Peyer's patch (tissue), 4 donors: ENCODE results near the gene MGLL. TPM values are rescaled to one million over a fixed set of nuclear protein-coding genes. Genes with fewer than 3 reads are reported as not detected.
A peak's percentile ranks its signal among the peaks of the same experiment; 100 is the strongest.

Experiments used
- DNase-seq, 3 donors: peaks; one replicate each; pipeline ENCODE4 v3.0.0-alpha.2; 2017 to 2019
- H3K27ac ChIP-seq, 4 donors: fragments of 200-600 bp; sonication (generic); one replicate each; pipeline ENCODE4 v1.5.1; 2016 to 2019
- H3K27me3 ChIP-seq, 2 donors: fragments of 200-600 bp; sonication (generic); one replicate each; pipeline ENCODE4 v1.5.1; 2019
- H3K36me3 ChIP-seq, 3 donors: fragments of 200-600 bp; sonication (generic); one replicate each; pipeline ENCODE4 v1.5.1; 2016 to 2019
- H3K4me1 ChIP-seq, 4 donors: fragments of 200-600 bp; sonication (generic); one replicate each; pipeline ENCODE4 v1.5.1; 2016 to 2019
- H3K4me3 ChIP-seq, 4 donors: fragments of 200-600 bp; sonication (generic); 1 replicate in 3 of 4; 2 replicates in 1 of 4; pipeline ENCODE4 v1.5.1; 2016 to 2019; ENCODE audit warnings: mild to moderate bottlenecking in 1 of 4
- H3K9me3 ChIP-seq, 4 donors: fragments of 200-600 bp; sonication (generic); one replicate each; pipeline ENCODE4 v1.5.1; 2016 to 2019; ENCODE audit warnings: mild to moderate bottlenecking in 1 of 4
- POLR2A ChIP-seq, 2 donors: fragments of 450-650 bp; IDR thresholded peaks; one replicate each; pipeline ENCODE4 v1.5.1; 2017; ENCODE audit warnings: antibody characterized with exemption in 2 of 2, mild to moderate bottlenecking in 2 of 2, moderate library complexity in 2 of 2
- total RNA-seq, 4 donors: library from RNA; depleted of rRNA; stranded (reverse); fragments of >200 nt; gene quantifications; one replicate each; pipeline ENCODE4 v1.1.0, GENCODE V29; 2016
- TF ChIP-seq, protein P1 (sequence below), 6 experiments: fragments of 450-650 bp in 4 of 6; fragments of 200-600 bp in 2 of 6; sonication (generic) in 1 of 6; IDR thresholded peaks; one replicate each; pipeline ENCODE4 v1.5.1; 2017 to 2019; ENCODE audit warnings: antibody characterized with exemption in 6 of 6, mild to moderate bottlenecking in 3 of 6, moderate library complexity in 1 of 6

Gene MGLL
- total RNA-seq, 4 donors from 2014 or later = 56.1 to 180 (median 143) TPM

GRCh38 chr3:127715532-127715931, 106.8 kb downstream of the MGLL start:
- no peaks in the 10 kb centered on the region for H3K9me3 ChIP-seq
- TF ChIP-seq POLR2A (IDR thresholded peaks at IDR 0.05) = no peak
- TF ChIP-seq, protein P1, sequence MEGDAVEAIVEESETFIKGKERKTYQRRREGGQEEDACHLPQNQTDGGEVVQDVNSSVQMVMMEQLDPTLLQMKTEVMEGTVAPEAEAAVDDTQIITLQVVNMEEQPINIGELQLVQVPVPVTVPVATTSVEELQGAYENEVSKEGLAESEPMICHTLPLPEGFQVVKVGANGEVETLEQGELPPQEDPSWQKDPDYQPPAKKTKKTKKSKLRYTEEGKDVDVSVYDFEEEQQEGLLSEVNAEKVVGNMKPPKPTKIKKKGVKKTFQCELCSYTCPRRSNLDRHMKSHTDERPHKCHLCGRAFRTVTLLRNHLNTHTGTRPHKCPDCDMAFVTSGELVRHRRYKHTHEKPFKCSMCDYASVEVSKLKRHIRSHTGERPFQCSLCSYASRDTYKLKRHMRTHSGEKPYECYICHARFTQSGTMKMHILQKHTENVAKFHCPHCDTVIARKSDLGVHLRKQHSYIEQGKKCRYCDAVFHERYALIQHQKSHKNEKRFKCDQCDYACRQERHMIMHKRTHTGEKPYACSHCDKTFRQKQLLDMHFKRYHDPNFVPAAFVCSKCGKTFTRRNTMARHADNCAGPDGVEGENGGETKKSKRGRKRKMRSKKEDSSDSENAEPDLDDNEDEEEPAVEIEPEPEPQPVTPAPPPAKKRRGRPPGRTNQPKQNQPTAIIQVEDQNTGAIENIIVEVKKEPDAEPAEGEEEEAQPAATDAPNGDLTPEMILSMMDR (IDR thresholded peaks at IDR 0.05) = no peak
- peaks cover 0 to 36% (median 0%) of the 10 kb centered on the region in 3 donors for H3K36me3 ChIP-seq
- no peak overlapping the region for H3K27ac ChIP-seq
- no peak for DNase-seq
- peaks cover 0 to 5% (median 0%) of the 10 kb centered on the region in 4 donors for H3K4me1 ChIP-seq
- no peaks in the 10 kb centered on the region for H3K27me3 ChIP-seq
- H3K4me3 ChIP-seq = no peak overlapping the region

DNA sequence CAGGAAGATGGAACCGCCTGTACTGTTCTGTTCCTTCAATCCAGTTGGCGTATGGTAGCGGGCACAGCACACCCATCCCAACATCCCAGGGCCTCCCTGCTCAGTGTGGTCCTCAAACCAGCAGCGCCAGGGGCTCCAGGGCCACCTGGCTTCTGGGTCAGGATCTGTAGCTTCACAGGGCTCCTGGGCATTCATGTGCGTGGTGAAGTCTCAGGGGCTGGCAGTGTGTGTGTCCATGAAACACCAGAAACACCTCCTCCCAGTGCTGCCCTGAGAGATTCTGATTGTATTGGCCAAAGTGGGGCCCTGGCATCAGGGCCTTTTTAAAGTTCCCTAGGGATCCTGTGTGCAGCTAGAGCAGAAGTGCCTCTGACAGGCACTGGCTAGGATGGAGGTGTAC, 107.4 kb downstream of the MGLL start:
- no peaks in the 10 kb centered on the region for H3K9me3 ChIP-seq
- peaks cover 0 to 5% (median 0%) of the 10 kb centered on the region in 4 donors for H3K4me1 ChIP-seq
- DNase-seq = peak in 1 of 3 donors; percentile 20
- peaks cover 0 to 30% (median 0%) of the 10 kb centered on the region in 3 donors for H3K36me3 ChIP-seq
- H3K27ac ChIP-seq = peak overlapping the region in 2 of 4 donors; percentile 21 to 39
- H3K4me3 ChIP-seq = no peak overlapping the region
- no peaks in the 10 kb centered on the region for H3K27me3 ChIP-seq
- TF ChIP-seq, protein P1 (IDR thresholded peaks at IDR 0.05) = no peak
- TF ChIP-seq POLR2A (IDR thresholded peaks at IDR 0.05) = no peak

DNA sequence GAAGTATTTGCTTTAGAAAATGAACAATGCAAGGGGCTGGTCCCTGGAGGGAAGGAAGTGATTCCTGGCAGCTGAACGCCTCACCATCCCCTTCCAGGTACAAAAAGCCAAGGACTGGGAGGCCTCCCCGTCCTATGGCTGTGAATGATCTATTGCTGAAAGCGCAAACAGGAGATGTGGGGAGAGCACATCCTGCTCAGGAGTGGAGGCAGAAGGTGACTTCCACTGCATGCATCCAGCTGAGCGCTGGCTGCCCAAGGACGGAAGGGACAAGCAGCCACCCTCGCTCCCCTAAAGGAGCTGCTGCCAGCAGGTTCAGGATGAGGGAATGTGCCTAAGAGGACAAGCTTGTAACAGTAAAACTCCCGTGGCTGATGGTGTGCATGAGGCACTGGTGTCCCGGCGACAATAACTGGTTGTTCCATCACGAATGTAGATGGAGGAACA, 108.2 kb downstream of the MGLL start:
- no peak for TF ChIP-seq POLR2A (IDR thresholded peaks at IDR 0.05)
- TF ChIP-seq, protein P1 (IDR thresholded peaks at IDR 0.05) = no peak
- peaks cover 0 to 5% (median 0%) of the 10 kb centered on the region in 4 donors for H3K4me1 ChIP-seq

DNA sequence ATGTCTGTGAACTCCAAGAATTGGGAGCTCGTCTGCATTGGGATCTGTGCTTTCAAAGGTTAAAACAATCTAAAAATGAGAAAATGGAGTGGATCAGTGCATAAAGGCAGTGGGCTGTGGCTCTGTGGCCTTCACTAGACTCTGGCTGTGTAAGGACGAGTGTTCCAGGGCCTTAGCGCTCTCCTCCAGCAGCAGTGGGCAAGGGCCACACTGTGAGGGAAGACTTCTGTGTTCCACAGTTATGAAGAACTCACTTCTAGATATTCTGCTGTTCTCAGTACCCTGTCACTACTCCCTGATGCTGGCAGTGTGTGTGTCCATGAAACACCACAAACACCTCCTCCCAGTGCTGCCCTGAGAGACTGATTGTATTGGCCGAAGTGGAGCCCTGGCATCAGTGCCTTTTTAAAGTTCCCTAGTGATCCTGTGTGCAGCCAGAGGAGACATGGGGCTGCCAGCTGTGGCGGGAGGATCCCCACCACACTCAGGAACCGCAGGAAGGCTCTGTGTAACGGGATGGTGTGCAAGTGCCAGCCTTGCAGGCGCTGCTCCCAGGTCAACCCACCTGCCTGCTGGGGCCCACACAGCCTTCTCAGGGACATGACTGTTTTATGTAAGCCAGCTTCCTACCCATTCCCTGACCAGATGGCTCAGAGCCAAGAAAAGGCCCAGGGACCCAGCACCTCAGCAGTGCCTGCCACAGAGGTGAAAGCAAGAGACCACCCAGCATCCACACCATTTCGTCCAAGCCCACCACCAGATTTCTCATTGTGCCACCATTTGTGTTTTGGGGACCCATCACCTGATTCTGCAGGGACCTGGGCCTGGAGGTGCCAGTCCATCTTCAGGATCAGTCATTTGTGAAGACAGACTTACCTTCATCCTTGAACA, 109.2 kb downstream of the MGLL start:
- Histone ChIP-seq H3K9me3 (no peaks in the 10 kb centered on the region), H3K27ac (peak overlapping the region in 1 of 4 donors; percentile 55), H3K4me1 (peaks cover 0 to 5% (median 0%) of the 10 kb centered on the region in 4 donors), H3K4me3 (no peak overlapping the region), H3K36me3 (peaks cover 0 to 37% (median 0%) of the 10 kb centered on the region in 3 donors), H3K27me3 (no peaks in the 10 kb centered on the region)
- peak in 1 of 3 donors; percentile 37 for DNase-seq
- TF ChIP-seq POLR2A (IDR thresholded peaks at IDR 0.05) = no peak
- TF ChIP-seq, protein P1 (IDR thresholded peaks at IDR 0.05) = no peak

More for the DNA sequence above, 108.2 kb downstream of the MGLL start:
- Histone ChIP-seq H3K4me3 (no peak overlapping the region), H3K36me3 (peaks cover 0 to 33% (median 0%) of the 10 kb centered on the region in 3 donors), H3K27ac (peak overlapping the region in 2 of 4 donors; percentile 21 to 39), H3K27me3 (no peaks in the 10 kb centered on the region), H3K9me3 (no peaks in the 10 kb centered on the region)
- peak in 1 of 3 donors; percentile 14 for DNase-seq

DNA sequence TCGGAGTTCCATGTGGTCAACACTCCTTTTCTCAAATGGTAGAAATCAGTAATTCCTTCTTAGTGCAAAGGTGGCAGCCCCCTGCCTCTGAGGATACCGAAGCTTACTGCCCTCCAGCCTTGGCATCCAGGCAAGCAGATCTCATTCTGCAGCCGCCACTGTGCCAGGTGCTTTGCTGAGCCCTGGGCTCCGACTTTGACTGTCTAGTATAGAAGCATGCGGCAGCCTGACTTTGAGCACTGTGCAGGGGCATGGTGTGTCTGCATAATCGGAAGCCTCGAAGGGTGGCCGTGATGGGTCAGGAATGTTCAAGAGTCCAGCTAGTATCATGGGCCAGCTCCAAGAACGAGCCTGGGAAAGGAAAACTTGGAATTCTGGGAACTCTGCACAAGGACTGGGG, 109.9 kb downstream of the MGLL start:
- TF ChIP-seq POLR2A (IDR thresholded peaks at IDR 0.05) = no peak
- TF ChIP-seq, protein P1 (IDR thresholded peaks at IDR 0.05) = no peak
- H3K36me3 ChIP-seq = peaks cover 0 to 35% (median 0%) of the 10 kb centered on the region in 3 donors
- peak in 1 of 3 donors; percentile 34 for DNase-seq
- no peaks in the 10 kb centered on the region for H3K9me3 ChIP-seq
- peaks cover 0 to 2% (median 0%) of the 10 kb centered on the region in 4 donors for H3K4me1 ChIP-seq
- H3K27ac ChIP-seq = no peak overlapping the region
- no peaks in the 10 kb centered on the region for H3K27me3 ChIP-seq
- H3K4me3 ChIP-seq = no peak overlapping the region
